LHCN-M2 (cell line): Measurements from ENCODE around the gene GALNT3. TPM values are rescaled to one million over a fixed set of nuclear protein-coding genes. Genes with fewer than 3 reads are reported as not detected.
A peak's percentile ranks its signal among the peaks of the same experiment; 100 is the strongest.

Experiments used
- DNase-seq: peaks from one replicate; pipeline ENCODE4 v3.0.0-alpha.2; 2012; ENCODE audit warnings: low read depth
- total RNA-seq: library from RNA; depleted of rRNA; stranded (reverse); fragments of >200 nt; gene quantifications from 2 replicates; pipeline ENCODE4 v1.2.3, GENCODE V29; 2014; rRNA removed

The GALNT3 gene
- total RNA-seq, 1 experiment from 2014 or later, result 2.6 TPM

GRCh38 chr2:165743442-165743841 lies 50.6 kb downstream of the GALNT3 start:
- no peak for DNase-seq

- peak; percentile 80 for DNase-seq
Measured at GRCh38 chr2:165725421-165725820, 68.6 kb downstream of the GALNT3 start.

GRCh38 chr2:165720511-165720910 lies 73.5 kb downstream of the GALNT3 start:
- DNase-seq, result peak; percentile 97

- no peak for DNase-seq
Measured at GRCh38 chr2:165718610-165719210, 75.3 kb downstream of the GALNT3 start.

GRCh38 chr2:165716091-165716490 lies 78.0 kb downstream of the GALNT3 start:
- DNase-seq, result no peak

GRCh38 chr2:165706960-165707487 lies 87.0 kb downstream of the GALNT3 start:
- no peak for DNase-seq

- DNase-seq, result no peak
Measured at GRCh38 chr2:165701147-165701546, 92.9 kb downstream of the GALNT3 start.

- peak; percentile 79 for DNase-seq
Measured at GRCh38 chr2:165700531-165700930, 93.5 kb downstream of the GALNT3 start.

- DNase-seq, result peak; percentile 16
Measured at GRCh38 chr2:165699946-165700345, 94.1 kb downstream of the GALNT3 start.

GRCh38 chr2:165698444-165698884 lies 95.6 kb downstream of the GALNT3 start:
- DNase-seq, result peak; percentile 65

GRCh38 chr2:165697748-165698443 lies 96.2 kb downstream of the GALNT3 start:
- DNase-seq, result no peak

Other genes starting within 250 kb of the GALNT3 start
- gene TTC21B, start 159.5 kb upstream of the GALNT3 start, total RNA-seq, result 18.0 and 18.8 TPM in 2 replicates